Pancreas (tissue), 10 donors: Measurements from ENCODE around the gene FAM98C. TPM values are rescaled to one million over a fixed set of nuclear protein-coding genes. Genes with fewer than 3 reads are reported as not detected.
"Not testable (repeated sequence)": the region's sequence is repeated elsewhere in the genome, so short reads cannot be mapped to it uniquely, and the experiment has no call there.

Experiments
- ATAC-seq, 4 donors: fragments of 200-7000 bp; cut with Tn5 transposase; one replicate each; pipeline versions ENCODE4 v1.8.0 to v1.9.1; 2020; ENCODE audit warnings: mild to moderate bottlenecking in 4 of 4, moderate library complexity in 4 of 4
- DNase-seq, 6 donors: peaks; one replicate each; pipeline ENCODE4 v3.0.0-alpha.2; 2020
- FAIRE-seq: peaks from 2 replicates; lab custom pipeline; 2012; peaks lifted over from hg19 to GRCh38; lab: Jason Lieb, UNC
- H3K27ac ChIP-seq, 4 donors: fragments of 200-600 bp; sonication (generic); 1 replicate in 3 of 4; 2 replicates in 1 of 4; pipeline versions ENCODE4 v1.5.0 to v1.8.0; 2020
- H3K27me3 ChIP-seq, 4 donors: fragments of 200-600 bp; one replicate each; pipeline ENCODE4 v1.8.0; 2021
- H3K36me3 ChIP-seq, 3 donors: fragments of 200-600 bp; sonication (generic) in 1 of 3; one replicate each; pipeline versions ENCODE4 v1.5.0 to v1.8.0; 2020 to 2021
- H3K4me1 ChIP-seq, 3 donors: fragments of 200-600 bp; one replicate each; pipeline ENCODE4 v1.8.0; 2021
- H3K4me3 ChIP-seq, 4 donors: fragments of 200-600 bp; sonication (generic) in 2 of 4; one replicate each; pipeline versions ENCODE4 v1.5.0 to v1.8.0; 2020 to 2021
- H3K9me3 ChIP-seq, 4 donors: fragments of 200-600 bp; one replicate each; pipeline ENCODE4 v1.8.0; 2021
- WGBS, 2 donors: extraction: QIAGEN DNeasy Blood & Tissue Kit; methylation state at CpG; one replicate each; pipeline ENCODE4 v1.1.7; 2013; 5-methylcytosine and 5-hydroxymethylcytosine counted together
- intact Hi-C, 3 donors: fragments of 100-400 bp; cut with DNase I; formaldehyde crosslinking; loops; one replicate each; pipeline versions ENCODE4 v1.11.1 to v1.14.2; 2022
- polyA plus RNA-seq, 2 donors: library from polyadenylated mRNA; stranded (reverse); fragments of 200-250 nt; gene quantifications; one replicate each; pipeline ENCODE4 v1.2.3, GENCODE V29; 2013
- total RNA-seq, 6 donors: library from RNA; stranded (reverse); fragmentation: NEBNext Ultra II Directional in 4 of 6; extraction: Animal tissue kit (Norgen Biotek cat#: 25700) in 4 of 6; gene quantifications; one replicate each; pipeline versions ENCODE4 v1.2.1 to v1.2.4, GENCODE V29; 2021 to 2023
- TF ChIP-seq, protein P1 (sequence below), 4 donors: fragments of 200-600 bp; sonication (generic) in 3 of 4; IDR thresholded peaks; one replicate each; pipeline versions ENCODE4 v1.5.0 to v1.8.0; 2021; ENCODE audit warnings: antibody characterized with exemption in 4 of 4
- donor health status: healthy with polysubstance abuse.
- donor health status: DM: no; HTN: no; CAD: no; lungs with moderate emphysema.
- donor health status: DM: no; HTN: no; CAD: no.
- donor health status: control.
- donor health status: control.
- donor health status: Bipolar disorder and iron deficiency.
- donor health status: DM: yes; HTN: yes; CAD: no.
- donor health status: DM: no; HTN: no; CAD: no.
- donor health status: DM: no; HTN: no; CAD: no.
- donor health status: DM: yes; HTN: yes; CAD: no.

Gene FAM98C
- total and polyA plus RNA-seq, 8 donors: 11.3 to 26.7 (median 16.1) TPM

DNA sequence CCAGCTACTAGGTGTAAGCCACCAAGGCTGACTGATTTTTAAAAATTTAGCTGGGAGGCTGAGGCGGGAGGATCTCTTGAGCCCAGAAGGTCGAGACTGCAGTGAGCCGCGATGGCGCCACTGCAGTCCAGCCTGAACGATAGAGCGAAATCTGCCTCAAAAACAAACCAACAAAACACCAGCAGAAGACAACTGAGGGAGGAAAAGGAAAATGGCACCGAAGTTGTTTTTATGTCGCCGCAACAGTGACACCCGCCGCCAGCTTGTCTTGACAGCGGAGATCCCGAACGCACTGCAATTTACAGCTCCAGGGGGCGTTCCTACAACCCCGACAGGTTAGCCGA lies 298 bp upstream of the FAM98C start:
- no peak for DNase-seq
- H3K27me3 ChIP-seq: no peaks in the 10 kb centered on the region
- TF ChIP-seq, protein P1, sequence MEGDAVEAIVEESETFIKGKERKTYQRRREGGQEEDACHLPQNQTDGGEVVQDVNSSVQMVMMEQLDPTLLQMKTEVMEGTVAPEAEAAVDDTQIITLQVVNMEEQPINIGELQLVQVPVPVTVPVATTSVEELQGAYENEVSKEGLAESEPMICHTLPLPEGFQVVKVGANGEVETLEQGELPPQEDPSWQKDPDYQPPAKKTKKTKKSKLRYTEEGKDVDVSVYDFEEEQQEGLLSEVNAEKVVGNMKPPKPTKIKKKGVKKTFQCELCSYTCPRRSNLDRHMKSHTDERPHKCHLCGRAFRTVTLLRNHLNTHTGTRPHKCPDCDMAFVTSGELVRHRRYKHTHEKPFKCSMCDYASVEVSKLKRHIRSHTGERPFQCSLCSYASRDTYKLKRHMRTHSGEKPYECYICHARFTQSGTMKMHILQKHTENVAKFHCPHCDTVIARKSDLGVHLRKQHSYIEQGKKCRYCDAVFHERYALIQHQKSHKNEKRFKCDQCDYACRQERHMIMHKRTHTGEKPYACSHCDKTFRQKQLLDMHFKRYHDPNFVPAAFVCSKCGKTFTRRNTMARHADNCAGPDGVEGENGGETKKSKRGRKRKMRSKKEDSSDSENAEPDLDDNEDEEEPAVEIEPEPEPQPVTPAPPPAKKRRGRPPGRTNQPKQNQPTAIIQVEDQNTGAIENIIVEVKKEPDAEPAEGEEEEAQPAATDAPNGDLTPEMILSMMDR (IDR thresholded peaks at IDR 0.05): no peak
- no peaks in the 10 kb centered on the region for H3K9me3 ChIP-seq
- H3K27ac ChIP-seq: peak overlapping the region in 3 of 4 donors; percentile 30 to 39 (median 31)
- H3K4me3 ChIP-seq: peak overlapping the region in 3 of 4 donors; percentile 81 to 99 (median 97)
- peaks cover 0 to 2% (median 0%) of the 10 kb centered on the region in 3 donors for H3K4me1 ChIP-seq
- ATAC-seq: no peak
- 0 to 2% methylated on average over 18 of the region's 18 CpGs for WGBS, 2 donors
- no peak for FAIRE-seq
- H3K36me3 ChIP-seq: peaks cover 0 to 9% (median 0%) of the 10 kb centered on the region in 3 donors
- intact Hi-C loops: loop anchor here in 1 of 3 donors (10.0 kb wide), 1 partner anchor 212 kb away; the partner anchor contains the start of genes EIF3K and MAP4K1

DNA sequence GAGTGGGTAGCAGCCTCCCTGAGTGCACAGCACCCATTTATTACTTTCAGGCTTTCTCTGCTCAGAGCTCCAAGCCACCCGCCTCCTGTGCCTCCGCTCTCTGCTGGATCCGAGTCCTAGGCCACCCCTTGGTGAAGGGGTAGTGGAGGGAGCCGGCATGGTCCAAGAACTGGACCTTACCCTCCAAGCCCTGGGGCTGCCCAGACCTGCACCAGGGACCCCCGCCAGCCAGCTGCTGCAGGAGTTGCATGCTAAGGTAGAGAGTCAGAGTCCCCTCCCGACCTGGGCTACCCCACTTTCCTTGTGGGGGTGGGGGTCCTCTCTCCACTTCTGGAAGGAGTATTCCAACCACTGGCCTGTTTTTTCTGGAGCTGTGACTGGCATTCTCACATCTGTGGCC lies 2.0 kb downstream of the FAM98C start:
- peaks cover 0 to 9% (median 0%) of the 10 kb centered on the region in 3 donors for H3K36me3 ChIP-seq
- no peaks in the 10 kb centered on the region for H3K9me3 ChIP-seq
- WGBS, 2 donors: 93 to 96% methylated on average over 6 of the region's 6 CpGs
- no peak overlapping the region for H3K27ac ChIP-seq
- no peaks in the 10 kb centered on the region for H3K27me3 ChIP-seq
- peaks cover 0 to 2% (median 0%) of the 10 kb centered on the region in 3 donors for H3K4me1 ChIP-seq
- FAIRE-seq (no peak), ATAC-seq (no peak), DNase-seq (peak in 1 of 6 donors; percentile 74)
- intact Hi-C loops: loop anchor here in 1 of 3 donors (10.0 kb wide), 1 partner anchor 210 kb away; the partner anchor contains the start of genes EIF3K and MAP4K1
- no peak overlapping the region for H3K4me3 ChIP-seq
- TF ChIP-seq, protein P1 (IDR thresholded peaks at IDR 0.05): no peak

DNA sequence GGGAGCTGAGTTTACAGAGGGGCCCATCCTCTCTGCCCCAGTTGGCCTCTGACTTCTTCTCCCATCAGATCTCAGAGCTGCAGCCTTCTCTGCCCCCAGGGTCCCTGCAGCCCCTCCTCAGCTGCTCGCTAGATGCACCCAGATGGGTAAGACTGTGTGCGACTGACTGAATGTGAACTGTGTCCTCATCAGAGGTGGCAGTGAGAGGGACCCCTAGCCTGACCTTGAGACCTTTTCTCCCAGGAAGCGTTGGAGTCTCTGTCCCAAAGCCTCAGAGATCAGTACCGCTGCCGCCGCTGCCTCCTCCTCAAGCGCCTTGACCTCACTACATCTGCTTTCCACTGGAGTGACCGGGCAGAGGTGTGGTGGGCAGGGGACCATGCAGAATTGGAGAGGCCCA lies 2.4 kb downstream of the FAM98C start:
- FAIRE-seq: no peak
- TF ChIP-seq, protein P1 (IDR thresholded peaks at IDR 0.05): no peak
- Histone ChIP-seq H3K27ac (no peak overlapping the region), H3K4me1 (peaks cover 0 to 2% (median 0%) of the 10 kb centered on the region in 3 donors), H3K27me3 (no peaks in the 10 kb centered on the region), H3K4me3 (no peak overlapping the region), H3K36me3 (peaks cover 0 to 9% (median 0%) of the 10 kb centered on the region in 3 donors), H3K9me3 (no peaks in the 10 kb centered on the region)
- WGBS, 2 donors: 95 to 96% methylated on average over 8 of the region's 8 CpGs
- intact Hi-C loops: loop anchor here in 1 of 3 donors (10.0 kb wide), 1 partner anchor 210 kb away; the partner anchor contains the start of genes EIF3K and MAP4K1
- no peak for ATAC-seq
- no peak for DNase-seq

DNA sequence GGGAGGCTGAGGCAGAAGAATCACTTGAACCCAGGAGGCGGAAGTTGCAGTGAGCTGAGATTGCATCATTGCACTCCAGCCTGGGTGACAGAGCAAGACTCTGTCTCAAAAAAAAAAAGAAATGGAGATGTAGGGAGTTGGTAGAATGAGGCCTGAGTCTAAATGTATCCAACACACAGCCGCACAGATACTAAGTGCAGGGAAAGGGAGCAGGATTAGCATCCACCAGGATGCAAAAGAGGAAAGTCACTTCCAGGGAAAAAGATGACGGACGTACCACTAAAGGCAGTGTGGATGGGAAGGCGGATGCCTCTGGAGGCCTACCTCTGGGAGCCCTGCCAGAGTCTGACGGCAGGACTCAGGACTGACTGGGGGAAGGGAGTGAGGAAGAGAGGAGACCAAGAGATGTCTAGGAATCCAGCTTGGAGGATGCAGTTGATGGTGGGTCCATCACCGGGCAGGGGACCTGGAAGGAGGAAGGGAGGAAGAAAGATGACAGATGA lies 6.8 kb downstream of the FAM98C start:
- Histone ChIP-seq H3K36me3 (peaks cover 0 to 9% (median 0%) of the 10 kb centered on the region in 3 donors), H3K27ac (no peak overlapping the region), H3K4me3 (no peak overlapping the region), H3K9me3 (no peaks in the 10 kb centered on the region), H3K4me1 (no peaks in the 10 kb centered on the region), H3K27me3 (no peaks in the 10 kb centered on the region)
- DNase-seq (no peak), FAIRE-seq (no peak), ATAC-seq (peak in 2 of 4 donors; percentile 31 to 47)
- intact Hi-C loops: loop anchor here in 1 of 3 donors (10.0 kb wide), 1 partner anchor 205 kb away; the partner anchor contains the start of genes EIF3K and MAP4K1
- TF ChIP-seq, protein P1 (IDR thresholded peaks at IDR 0.05): no peak
- 43 to 46% methylated on average over 7 of the region's 7 CpGs for WGBS, 2 donors

DNA sequence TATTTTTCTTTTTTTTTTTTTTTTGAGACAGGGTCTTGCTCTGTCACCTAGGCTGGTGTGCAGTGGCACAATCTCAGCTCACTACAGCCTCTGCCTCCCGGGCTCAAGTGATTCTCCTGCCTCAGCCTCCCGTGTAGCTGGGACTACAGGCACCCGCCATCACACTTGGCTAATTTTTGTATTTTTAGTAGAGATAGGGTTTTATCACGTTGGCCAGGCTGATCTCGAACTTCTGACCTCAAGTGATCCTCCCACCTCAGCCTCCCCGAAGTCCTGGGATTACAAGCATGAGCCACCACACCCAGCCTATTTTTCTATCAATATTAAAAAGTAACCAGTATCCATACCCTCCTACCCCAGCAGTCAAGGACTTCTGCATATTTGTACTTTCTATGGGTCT lies 7.5 kb downstream of the FAM98C start:
- H3K4me3 ChIP-seq, DNase-seq, H3K4me1 ChIP-seq, FAIRE-seq, H3K27me3 ChIP-seq, H3K27ac ChIP-seq, H3K9me3 ChIP-seq, intact Hi-C loops, ATAC-seq, H3K36me3 ChIP-seq: not testable (repeated sequence)
- 52 to 69% methylated on average over 6 of the region's 6 CpGs for WGBS, 2 donors
